Stimulated activated CD8-positive, alpha-beta memory T cell treated with anti-CD3 and anti-CD28 coated beads, Interleukin-15, amount 100 ng/mL, for 24 hours (primary cell): ENCODE measurements around the gene SLC2A6.

ENCODE experiments used
- DNase-seq: peaks from one replicate; pipeline ENCODE4 v3.0.0-alpha.2; 2020; ENCODE audit warnings: low read depth

SLC2A6 gene

DNA sequence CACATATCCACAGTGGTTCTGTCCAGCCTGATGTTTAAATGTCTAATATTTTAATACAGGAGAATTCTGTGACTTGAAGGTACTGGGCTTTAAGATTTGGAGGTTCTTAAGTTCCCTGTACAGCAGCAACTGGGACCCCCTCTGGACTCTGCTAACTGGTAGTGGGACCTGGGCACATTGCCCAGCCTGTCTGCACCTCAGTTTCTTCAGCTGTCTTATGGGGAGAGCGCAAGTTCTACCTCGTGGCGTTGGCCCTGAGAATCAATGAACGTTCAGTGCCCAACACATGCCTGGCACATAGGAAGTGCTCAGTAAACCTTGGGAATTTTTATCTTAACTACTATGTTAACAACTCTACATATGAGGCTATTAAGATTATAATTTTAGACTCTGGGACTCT, 1.4 kb downstream of the SLC2A6 start:
- no peak for DNase-seq

DNA sequence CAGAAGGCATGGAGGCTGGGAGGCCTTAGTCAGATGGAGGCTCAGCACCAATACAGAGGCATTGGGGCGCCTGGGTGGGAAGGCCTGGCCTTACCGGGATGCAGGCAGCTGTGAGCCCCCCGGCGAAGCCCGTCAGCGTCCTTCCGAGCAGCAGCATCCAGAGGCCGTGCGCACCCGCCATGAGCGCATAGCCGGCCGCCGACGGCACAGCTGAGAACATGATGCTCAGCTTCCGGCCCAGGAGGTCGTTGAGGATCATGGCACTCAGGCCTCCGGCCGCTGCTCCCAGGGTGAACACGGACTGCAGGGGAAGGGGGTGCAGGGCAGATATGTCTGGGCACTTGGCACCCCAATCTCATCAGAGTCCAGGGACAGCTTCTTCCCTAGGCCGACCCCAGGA, 2.0 kb downstream of the SLC2A6 start:
- no peak for DNase-seq

DNA sequence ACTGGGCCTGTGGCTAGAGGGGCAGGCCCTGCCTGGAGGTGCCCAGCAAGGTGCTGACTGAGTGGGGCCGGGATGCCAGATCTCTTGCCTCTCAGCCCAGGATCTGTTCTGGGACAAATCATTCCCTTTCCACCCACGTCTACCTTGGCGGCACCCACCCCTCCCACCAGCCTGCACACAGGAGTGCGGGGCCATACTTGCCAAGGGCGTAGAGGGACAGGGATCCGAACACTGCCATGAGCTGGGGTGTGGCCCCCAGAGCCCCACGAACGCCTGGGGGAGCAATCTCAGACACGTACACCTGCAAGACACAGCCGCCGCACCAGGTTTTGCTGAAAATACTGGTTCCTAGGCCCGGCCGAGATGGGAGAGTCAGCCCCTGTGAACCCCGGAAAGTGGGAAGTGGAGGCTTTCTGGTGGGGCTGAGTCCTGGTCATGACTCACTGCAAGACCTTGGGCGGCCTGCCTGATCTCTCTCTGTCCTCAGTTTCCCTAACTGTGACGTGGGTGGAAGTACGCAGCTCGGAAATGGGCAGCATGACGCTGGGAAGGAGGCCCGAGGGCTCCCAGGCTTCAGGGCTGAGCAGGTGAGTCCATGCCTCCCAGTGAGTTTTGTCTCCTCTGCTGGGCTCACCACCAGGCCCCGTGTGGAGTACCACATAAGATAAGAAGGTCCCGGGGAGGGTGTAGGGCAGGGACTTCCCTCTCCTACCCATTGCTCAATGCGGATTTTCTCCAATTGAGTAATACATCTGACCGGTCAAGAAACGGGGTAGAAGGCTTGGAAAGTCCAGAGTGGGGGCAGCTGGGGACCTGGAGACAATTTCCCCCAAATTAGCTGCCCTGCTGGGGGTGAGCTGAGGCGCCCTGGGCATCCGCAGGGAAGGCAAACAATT, 2.6 kb downstream of the SLC2A6 start:
- DNase-seq, result no peak

DNA sequence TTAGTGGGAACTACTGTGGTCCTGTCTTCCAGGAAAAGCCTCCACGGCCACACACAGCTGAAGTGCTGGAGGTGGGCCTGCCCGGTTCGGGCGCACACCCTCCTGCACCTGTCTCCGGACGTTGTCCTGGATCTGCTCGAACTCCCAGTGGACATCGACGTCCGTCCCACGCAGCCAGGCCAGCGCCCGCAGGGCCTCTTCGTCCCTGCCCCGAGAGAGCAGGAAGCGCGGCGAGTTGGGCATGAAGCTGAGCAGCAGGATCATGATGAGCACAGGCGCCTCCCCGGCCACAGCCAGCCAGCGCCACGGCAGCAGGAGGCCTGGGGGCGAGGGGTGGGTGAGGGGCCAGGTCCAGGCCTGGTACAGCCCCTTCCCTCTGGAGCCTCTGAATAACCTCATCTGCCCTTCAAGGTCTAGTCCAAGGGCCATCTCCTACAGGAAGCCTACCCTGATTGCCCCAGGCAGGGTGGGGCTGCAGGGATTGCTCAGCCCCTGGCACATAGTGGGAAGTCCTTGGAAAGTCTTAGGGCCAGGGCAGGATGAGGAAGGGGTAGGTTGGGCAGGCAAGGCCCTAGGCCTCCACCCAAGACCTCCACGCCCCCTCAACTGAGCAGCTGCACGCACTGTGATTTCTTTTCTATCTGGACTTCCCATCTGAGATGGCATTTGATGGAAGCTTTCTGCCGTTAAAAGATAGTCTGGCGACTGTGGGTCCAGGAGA, 3.4 kb downstream of the SLC2A6 start:
- DNase-seq, result no peak

DNA sequence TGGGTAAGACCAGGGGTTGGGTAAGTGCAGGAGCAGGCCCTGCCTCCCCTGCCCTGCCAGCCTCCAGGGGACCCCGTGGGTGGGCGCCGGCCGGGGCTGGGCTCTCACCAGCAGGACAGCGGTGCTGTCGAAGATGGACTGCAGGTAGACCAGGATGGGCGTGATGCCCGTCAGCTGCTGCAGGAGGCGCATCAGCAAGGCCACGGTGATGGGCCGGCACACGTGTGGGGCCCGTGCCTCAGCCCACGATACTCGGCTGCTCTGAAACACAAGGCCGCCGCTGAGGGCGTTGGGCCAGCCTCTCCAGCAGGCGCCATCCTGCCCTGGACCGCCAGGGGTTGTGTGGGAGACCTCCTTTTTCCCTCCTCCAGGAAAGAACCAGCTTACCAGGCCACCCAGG, 4.0 kb downstream of the SLC2A6 start:
- DNase-seq, result no peak

DNA sequence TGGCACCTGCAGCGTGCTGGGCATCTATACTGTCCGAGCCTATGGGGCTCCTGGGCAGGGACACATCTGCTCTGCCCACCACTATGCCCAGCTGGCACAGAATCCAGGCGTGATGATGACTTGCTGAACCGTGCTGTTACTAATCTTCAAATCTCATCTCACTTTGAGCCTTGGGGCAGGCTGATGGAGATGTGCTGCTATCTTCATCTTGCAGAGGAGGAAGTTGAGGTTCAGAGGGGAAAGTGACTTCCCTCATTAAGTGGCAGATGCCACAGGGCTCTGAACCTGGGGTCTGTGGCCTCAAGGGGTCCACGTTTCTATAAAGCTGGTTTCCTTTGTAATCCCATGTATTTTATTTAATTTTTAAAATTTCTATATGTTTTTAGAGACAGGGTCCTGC, 4.7 kb downstream of the SLC2A6 start:
- DNase-seq, result no peak

DNA sequence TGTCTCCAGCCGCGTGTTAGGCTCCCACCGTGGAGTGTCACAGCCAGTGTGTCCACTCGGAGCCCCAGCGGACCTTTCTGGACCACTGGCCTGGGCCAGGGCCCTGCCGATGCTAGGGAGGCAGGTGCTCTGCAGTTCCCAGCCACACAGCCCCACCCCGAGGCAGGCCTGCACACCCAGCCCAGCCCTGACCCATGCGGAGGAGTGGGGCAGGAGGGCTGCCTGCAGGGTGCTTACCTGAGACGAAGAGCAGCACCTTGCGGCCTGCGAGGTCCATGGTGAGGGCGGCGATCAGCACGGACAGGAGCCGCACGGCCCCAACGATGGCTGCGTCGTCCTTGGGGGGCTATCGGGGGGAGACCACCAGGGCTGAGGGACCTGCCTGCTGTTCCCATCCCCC, 5.2 kb downstream of the SLC2A6 start:
- DNase-seq, result no peak

DNA sequence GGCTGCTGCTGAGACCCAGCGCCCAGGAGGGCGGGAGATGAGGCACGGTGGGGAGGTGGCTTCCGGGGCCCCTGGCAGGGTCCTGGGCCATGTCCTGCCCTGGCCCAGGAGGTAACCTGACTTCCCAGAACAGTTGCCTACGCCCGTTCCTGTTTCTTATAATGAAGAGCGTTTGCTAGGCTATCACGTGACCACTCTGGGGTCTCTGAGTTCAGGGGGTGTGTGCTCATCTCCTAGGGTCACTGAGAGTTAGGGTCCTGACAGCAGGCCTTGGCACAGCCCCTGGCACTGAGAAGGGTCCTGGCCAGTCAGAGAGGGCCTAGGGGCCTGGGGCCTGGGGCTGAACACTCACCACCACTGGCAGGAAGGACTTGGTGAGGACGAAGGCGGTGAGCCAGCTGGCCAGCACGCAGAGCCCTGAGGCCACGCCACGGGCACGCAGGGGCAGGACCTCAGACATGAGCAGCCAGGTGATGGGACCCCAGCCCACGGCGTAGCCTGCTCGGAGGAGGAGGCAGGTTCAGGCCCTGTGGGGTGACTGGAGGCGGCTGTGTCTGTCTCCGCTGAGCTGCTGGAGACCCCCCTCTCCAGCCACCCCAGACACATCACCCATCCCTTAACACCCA, 6.0 kb downstream of the SLC2A6 start:
- no peak for DNase-seq

DNA sequence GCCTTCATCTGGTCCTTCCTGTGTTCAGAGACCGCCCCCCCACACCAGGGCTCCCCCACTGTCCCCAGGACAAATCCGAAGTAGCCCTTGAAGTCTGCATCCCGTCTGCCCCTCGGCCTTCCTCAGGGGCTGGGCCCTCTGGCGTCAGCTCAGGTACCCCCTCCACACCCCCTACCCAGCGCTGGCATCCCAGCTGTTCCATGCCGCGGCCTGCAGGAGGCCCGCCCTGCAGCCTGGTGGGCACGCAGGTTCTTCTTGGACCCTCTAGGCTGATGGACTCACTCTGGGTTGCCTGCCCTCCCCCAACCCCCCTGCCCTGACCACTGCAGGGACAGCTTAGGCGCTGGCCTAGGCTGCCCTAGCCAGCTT, 6.6 kb downstream of the SLC2A6 start:
- DNase-seq, result no peak

DNA sequence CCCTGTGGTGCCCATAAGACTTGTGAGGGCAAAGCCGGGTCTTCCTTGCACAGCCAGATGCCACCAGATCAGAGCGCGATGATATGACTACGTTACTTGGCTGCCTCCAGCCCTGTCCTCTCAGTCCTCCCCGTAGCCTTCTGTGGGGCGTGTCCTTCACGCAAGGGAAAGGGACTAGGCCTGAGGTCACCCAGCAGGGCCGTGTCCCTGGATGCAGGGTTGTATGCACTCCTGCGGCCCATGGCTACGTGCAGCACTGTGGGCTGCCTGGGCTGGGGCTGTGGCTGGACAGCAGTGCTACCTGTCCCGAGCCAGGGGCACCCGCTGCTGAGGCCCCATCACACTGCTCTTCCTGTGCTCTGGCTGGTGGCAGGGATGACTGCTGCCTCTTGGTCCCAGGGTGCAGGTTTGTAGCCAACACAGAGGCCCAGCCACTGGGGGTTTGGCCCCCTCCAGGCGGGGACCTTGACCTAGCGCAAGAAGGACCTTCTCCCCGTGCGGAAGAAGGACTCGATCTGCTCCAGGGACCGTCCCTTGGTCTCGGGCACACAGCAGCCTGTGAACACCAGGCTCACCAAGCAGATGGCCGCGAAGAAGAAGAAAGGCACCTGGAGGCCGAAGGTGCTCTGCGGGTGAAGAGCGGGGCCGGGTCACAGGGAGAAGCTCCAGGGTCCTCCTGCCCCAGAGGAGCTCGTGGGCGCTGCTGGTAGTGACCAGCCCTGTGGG, 7.2 kb downstream of the SLC2A6 start:
- no peak for DNase-seq

DNA sequence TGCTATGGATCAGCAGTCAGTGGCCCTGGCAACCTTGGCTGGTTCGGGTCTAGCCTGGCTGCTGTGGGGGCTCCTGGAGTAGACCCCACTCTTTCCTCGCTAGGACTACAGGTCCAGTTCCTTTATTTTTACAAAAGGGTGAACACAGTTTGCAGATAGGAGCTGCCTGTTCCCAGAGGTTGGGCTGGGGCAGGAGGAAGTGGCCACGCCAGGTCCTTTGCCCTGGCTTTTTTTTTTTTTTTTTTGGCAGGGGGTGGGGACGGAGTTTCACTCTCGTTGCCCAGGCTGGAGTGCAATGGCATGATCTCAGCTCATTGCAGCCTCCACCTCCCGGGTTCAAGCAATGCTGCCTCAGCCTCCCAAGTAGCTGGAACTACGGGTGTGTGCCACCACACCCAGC, 7.9 kb downstream of the SLC2A6 start:
- no peak for DNase-seq

DNA sequence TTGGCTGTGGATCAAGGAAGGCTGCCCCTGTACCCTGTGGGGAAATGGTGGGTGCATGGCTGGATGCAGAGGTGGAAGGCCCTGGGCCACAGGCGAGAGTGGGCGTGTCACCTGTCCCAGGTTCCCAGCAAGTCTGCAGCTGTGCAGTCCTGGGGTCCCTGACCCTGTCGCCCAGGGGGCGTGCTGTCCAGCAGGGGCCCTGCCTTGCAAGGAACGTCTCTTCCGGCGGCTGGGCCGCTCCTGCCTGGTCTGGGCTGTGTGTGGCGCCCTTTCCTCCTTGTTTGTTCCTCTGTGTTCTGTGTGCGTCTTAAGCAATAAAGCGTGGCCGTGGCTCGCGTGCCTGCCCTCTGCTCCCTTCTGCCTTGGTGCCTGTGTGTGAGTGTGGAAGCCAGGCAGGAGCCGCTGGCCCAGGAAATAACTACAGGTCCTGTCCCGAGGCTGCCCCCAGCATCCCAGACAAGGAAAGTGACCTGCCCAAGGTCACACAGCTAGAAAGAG, 8.4 kb downstream of the SLC2A6 start:
- DNase-seq, result no peak

DNA sequence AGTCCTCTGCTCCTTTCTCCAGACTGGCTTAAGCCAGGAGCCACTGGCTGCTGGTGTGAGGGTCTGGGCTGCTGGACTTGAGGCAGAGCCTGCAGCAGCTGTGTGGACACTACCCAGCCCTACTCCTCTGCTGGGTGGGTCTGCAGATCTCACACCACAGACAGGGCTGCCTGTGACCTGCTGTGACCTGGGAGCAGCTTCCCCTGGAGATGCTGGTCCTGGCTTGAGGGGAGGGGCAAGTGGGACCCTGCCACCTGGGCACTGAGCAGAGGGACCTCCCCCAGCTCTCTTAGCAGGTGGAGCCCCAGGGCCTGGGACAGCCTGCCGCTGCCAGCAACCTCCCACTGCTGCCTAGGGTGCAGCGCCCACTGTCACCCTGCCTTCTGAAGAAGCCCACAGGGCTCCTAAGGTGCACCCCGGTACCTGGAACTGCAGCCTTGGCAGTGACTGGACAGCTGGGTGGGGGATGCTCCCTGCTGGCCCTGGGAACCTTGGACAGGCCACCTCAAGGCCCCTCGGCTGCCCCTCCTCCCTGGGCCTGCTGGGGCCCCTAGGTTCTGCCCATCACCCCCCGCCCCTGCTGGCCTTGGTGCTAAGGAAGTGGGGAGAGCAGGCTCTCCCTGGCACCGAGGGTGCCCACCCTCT, 10.0 kb downstream of the SLC2A6 start:
- no peak for DNase-seq

DNA sequence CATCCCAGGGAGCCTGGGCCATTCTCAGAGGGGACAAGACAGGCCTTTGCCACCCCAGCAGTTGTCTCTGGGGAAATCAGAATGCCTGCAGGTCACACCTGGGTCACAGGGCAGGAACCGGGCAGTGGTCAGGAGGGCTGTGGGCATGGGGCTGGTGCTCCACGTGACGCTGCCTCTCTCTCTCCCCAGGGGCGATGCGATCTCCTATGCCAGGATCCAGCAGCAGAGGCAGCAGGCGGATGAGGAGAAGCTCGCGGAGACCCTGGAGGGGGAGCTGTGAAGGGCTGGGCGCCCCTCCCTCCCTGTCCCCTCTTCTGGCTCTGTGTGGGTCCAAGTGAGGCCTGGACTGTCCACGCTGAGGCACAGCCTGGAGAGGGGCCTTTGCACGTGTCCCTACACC, 10.5 kb downstream of the SLC2A6 start:
- no peak for DNase-seq

DNA sequence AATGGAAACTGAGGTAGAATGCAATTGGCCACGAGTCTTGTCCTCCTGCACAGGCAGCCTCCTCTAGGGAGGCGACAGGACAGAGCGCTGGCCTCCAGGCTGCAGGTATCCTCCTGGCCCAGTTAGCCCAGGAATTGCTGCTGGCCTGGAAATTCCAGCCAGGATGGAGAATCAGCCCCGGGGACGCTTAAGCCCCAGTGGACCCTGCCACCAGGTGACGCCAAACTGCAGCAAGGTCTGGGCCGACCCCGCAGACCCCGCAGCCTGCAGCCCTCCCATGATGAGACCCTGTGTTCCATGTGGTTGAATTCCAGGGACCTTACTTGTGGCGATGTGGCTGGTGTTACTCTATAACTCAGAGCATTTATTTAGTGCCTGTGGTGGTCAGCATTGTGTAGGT, 11.8 kb downstream of the SLC2A6 start:
- DNase-seq, result no peak

DNA sequence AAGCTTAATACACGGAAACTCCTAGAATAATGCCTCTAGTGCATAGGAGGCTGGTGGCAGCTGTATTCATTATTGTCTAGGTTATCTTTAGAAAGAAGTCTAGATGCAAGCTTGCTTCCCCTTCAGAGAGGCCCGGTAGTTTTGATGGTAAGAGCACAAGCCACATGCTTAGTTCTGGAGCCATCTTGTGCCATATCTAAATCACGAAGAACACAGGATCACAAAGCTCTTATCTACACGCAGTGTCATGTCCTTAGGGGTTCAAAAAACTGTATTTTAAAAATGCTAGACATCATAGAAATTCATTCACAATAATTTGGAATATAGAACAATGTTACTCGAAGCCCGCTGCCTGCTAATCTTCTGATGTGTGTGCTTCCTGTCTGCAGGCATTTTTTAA, 12.9 kb downstream of the SLC2A6 start:
- no peak for DNase-seq

DNA sequence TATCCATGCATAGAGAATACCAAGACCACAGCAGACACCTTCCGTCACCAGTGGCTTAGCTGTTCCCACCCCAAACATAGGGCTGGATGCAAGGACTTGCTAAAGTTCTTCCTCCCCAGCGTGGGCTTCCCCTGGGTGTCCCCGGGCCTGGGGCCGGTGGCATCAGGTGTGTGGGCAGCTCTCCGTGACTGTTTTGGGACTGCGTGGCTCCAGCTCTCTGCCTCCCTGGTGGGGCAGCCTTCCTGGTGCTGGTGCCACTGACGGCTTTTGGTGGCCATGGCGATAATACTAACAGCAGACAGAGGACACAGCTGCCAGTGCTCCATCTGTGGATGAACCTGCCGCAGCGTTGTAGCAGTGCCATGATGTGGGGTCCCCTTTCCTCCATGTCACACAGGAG, 14.3 kb downstream of the SLC2A6 start:
- DNase-seq, result no peak

DNA sequence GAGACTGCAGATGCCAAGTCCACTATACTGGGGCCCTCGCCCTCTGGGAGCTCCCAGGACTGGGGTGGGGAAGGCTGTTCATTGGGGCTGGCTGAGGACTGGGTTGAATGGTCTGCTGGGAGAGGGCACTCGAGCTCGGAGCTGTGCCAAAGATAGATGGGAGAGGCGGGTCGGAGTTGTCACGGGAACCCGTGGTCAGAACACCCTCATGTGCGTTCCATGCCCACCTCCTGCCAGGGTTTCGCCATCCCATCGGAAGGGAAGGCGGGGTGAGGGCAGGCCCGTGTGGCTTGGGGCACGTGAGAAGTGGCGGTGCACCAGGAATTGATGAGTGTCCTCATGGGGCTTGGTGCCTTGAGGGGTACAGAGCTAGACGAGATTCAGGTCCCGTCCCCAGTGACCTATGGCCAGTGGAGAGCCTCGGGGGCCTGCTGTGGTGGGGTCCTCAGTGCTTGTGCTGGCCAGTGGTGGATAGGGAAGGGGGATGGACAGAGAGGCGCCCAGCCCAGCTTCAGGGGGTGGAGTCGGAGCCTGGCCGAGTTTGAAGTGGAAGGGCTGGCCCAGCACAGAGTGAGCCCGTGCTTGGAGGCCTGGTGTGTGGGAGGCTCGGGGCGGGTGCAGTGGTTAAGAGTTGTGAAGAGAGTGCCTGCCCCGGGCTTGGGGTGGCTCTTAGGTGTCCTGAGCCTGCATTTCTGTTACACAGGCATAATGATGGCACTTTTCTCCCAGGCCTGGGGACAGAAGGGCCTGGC, 14.9 kb downstream of the SLC2A6 start:
- DNase-seq, result no peak

DNA sequence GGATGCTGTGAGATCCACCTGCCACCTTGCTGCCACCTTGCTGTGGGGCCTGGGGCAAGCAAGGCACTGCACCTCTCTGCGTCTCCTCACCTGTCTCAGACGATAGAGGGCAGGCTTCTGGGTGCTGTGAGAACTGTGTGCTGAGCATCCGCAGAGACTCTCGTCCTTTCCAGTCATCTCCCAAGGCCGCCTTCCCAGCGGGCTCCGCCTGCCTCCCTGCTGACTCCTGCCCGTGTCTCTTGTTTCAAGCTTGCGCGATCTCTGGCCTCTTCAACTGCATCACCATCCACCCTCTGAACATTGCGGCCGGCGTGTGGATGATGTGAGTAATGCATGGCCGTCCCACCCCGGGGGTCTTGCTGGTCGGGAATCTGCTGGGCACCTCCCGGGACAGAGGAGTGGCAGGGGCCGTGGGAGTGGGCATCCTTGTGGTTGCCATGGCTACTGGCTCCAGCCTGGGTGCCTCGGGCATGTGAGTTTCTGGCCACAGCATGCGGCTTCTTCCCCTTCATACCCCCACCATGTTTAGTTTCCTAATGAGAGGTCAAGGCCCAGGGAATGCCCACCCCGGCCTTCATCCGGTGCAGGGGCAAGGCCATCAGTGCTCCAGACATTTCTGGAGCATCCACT, 15.6 kb downstream of the SLC2A6 start:
- DNase-seq, result no peak

DNA sequence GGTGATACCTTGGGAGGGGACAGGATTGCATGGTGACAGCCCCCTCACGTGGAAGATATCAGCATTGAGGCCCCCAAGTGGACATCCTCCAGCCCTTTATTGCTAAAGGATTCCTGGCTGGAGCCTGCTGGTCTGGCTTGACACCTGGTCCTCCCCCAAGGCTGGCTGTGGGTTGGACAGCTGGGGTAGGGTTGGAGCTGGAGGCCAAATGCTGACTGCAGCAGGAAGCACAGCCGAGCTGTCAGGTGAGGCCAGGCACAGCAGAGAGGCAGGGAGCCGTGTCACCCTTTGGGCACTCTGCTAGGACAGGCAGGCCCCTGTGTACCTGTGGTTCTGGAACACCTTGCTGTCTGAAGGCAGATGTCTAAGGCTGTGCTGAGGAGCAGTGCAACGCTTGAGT, 16.9 kb downstream of the SLC2A6 start:
- DNase-seq, result no peak
